PC-9 (cell line): Measurements from ENCODE around the gene NLGN4X. TPM values are rescaled to one million over a fixed set of nuclear protein-coding genes. Genes with fewer than 3 reads are reported as not detected.

ENCODE experiments used
- BruUV-seq: library from RNA; stranded (reverse); fragments of 400-500 nt; replicated peaks from 2 replicates; lab custom pipeline; 2021; lab: Mats Ljungman, UMichigan
- CTCF ChIA-PET: fragments of 300-600 bp; sonication (Branson Sonifier 250); formaldehyde crosslinking; loops from one replicate; lab custom pipeline; 2022; ENCODE audit warnings: antibody characterized with exemption; lab: Charles Lee
- POLR2A ChIA-PET: fragments of 300-600 bp; sonication (Branson Sonifier 250); formaldehyde crosslinking; loops from one replicate; lab custom pipeline; 2022; ENCODE audit warnings: antibody characterized with exemption; ENCODE audit not compliant: unreplicated experiment; lab: Charles Lee
- DNase-seq, 2 experiments: peaks; one replicate each; pipeline versions ENCODE4 v3.0.0 to v3.0.0-alpha.2; 2015 to 2022; ENCODE audit warnings: mixed read lengths in 1 of 2
- H2AFZ ChIP-seq: fragments of 200-600 bp; sonication (generic); 2 replicates; pipeline ENCODE4 v1.8.1; 2017; ENCODE audit warnings: antibody characterized with exemption
- H3F3A ChIP-seq: fragments of 200-600 bp; sonication (generic); 2 replicates; pipeline ENCODE4 v1.8.1; 2017; ENCODE audit warnings: antibody characterized with exemption, mild to moderate bottlenecking, low read depth; ENCODE audit not compliant: insufficient read depth
- H3K27ac ChIP-seq: fragments of 200-600 bp; sonication (generic); 2 replicates; pipeline ENCODE4 v1.6.1; 2016; ENCODE audit warnings: mixed run types
- H3K27me3 ChIP-seq: fragments of 200-600 bp; sonication (generic); 2 replicates; pipeline ENCODE4 v1.6.1; 2016; ENCODE audit warnings: low read depth, mixed run types; ENCODE audit not compliant: insufficient read depth
- H3K36me3 ChIP-seq: fragments of 200-600 bp; sonication (generic); 2 replicates; pipeline ENCODE4 v1.6.1; 2016; ENCODE audit warnings: low read depth, mixed run types
- H3K4me1 ChIP-seq: fragments of 200-600 bp; sonication (generic); replicated peaks from 2 replicates; pipeline ENCODE4 v1.6.1; 2016; ENCODE audit warnings: mixed run types; ENCODE audit not compliant: insufficient read depth
- H3K4me2 ChIP-seq: fragments of 200-600 bp; sonication (generic); 2 replicates; pipeline ENCODE4 v1.6.1; 2017; ENCODE audit warnings: mixed run types
- H3K4me3 ChIP-seq: fragments of 200-600 bp; sonication (generic); 2 replicates; pipeline ENCODE4 v1.6.1; 2016; ENCODE audit warnings: mixed run types
- H3K79me2 ChIP-seq: fragments of 200-600 bp; sonication (generic); 2 replicates; pipeline ENCODE4 v1.6.1; 2017; ENCODE audit warnings: low read depth, mixed run types
- H3K9me2 ChIP-seq: fragments of 200-600 bp; sonication (generic); 2 replicates; pipeline ENCODE4 v1.8.1; 2017; ENCODE audit warnings: mild to moderate bottlenecking; ENCODE audit not compliant: insufficient read depth
- H3K9me3 ChIP-seq: fragments of 200-600 bp; sonication (generic); 2 replicates; pipeline ENCODE4 v1.8.1; 2016; ENCODE audit warnings: low read depth; ENCODE audit not compliant: insufficient read depth
- H4K20me1 ChIP-seq: fragments of 200-600 bp; sonication (generic); 2 replicates; pipeline ENCODE4 v1.8.1; 2017; ENCODE audit not compliant: insufficient read depth
- CTCF ChIP-seq: fragments of 200-600 bp; sonication (generic); conservative IDR thresholded peaks from 2 replicates; pipeline ENCODE4 v1.6.1; 2017; ENCODE audit warnings: mixed run types, antibody characterized with exemption, mild to moderate bottlenecking, moderate library complexity
- EZH2 ChIP-seq: fragments of 200-600 bp; sonication (generic); IDR thresholded peaks from 2 replicates; pipeline ENCODE4 v1.8.0; 2017; ENCODE audit warnings: antibody characterized with exemption, low read depth
- intact Hi-C: fragments of 100-400 bp; cut with micrococcal nuclease; formaldehyde crosslinking; loops from one replicate; pipeline ENCODE4 v1.10.0; 2022; ENCODE audit not compliant: unreplicated experiment
- total RNA-seq: library from RNA; stranded (reverse); gene quantifications from 2 replicates; pipeline ENCODE4 v1.2.3, GENCODE V29; 2021

NLGN4X gene
- total RNA-seq, 1 experiment from 2014 or later = 0.31 TPM

GRCh38 chrX:6074532-6074931, 154.1 kb downstream of the NLGN4X start:
- Histone ChIP-seq H3K4me2 (no peak overlapping the region), H3K4me3 (no peak overlapping the region), H3K36me3 (no peaks in the 10 kb centered on the region), H2AFZ (no peak overlapping the region), H3K9me3 (no peaks in the 10 kb centered on the region), H3K9me2 (no peaks in the 10 kb centered on the region; the same call in 1 of the 2 replicates), H3K4me1 (no peaks in the 10 kb centered on the region), H3K27ac (no peak overlapping the region), H3K27me3 (no peaks in the 10 kb centered on the region), H4K20me1 (no peaks in the 10 kb centered on the region), H3F3A (no peaks in the 10 kb centered on the region), H3K79me2 (no peaks in the 10 kb centered on the region)
- ChIA-PET POLR2A (no interaction called here), CTCF (no interaction called here)
- no TSS peak for BruUV-seq
- no peak for DNase-seq
- TF ChIP-seq EZH2 (no peak), CTCF (no peak)
- intact Hi-C loops = no loop called here

- no peaks in the 10 kb centered on the region for H3K36me3 ChIP-seq
- no peaks in the 10 kb centered on the region; the same call in 1 of the 2 replicates for H3K9me2 ChIP-seq
- no peak overlapping the region for H3K4me2 ChIP-seq
- no peaks in the 10 kb centered on the region for H3K9me3 ChIP-seq
- no peaks in the 10 kb centered on the region for H3K4me1 ChIP-seq
- DNase-seq = no peak
- H3K4me3 ChIP-seq = no peak overlapping the region
- H2AFZ ChIP-seq = no peak overlapping the region
- H3K27me3 ChIP-seq = no peaks in the 10 kb centered on the region
- ChIA-PET POLR2A (no interaction called here), CTCF (no interaction called here)
- no peaks in the 10 kb centered on the region for H4K20me1 ChIP-seq
- no peak overlapping the region for H3K27ac ChIP-seq
- TF ChIP-seq CTCF (no peak), EZH2 (no peak)
- H3F3A ChIP-seq = no peaks in the 10 kb centered on the region
- no TSS peak for BruUV-seq
- intact Hi-C loops = no loop called here
- no peaks in the 10 kb centered on the region for H3K79me2 ChIP-seq
Observed at GRCh38 chrX:6071731-6072130, 156.9 kb downstream of the NLGN4X start.

- Histone ChIP-seq H3K4me3 (no peak overlapping the region), H3K9me3 (no peaks in the 10 kb centered on the region), H3K9me2 (no peaks in the 10 kb centered on the region), H3K27ac (no peak overlapping the region), H3K4me1 (no peaks in the 10 kb centered on the region), H4K20me1 (no peaks in the 10 kb centered on the region), H3K27me3 (no peaks in the 10 kb centered on the region), H3K36me3 (no peaks in the 10 kb centered on the region), H3K4me2 (no peak overlapping the region), H3F3A (no peaks in the 10 kb centered on the region), H2AFZ (no peak overlapping the region), H3K79me2 (no peaks in the 10 kb centered on the region)
- CTCF ChIA-PET = no interaction called here
- POLR2A ChIA-PET = no interaction called here
- BruUV-seq = no TSS peak
- intact Hi-C loops = no loop called here
- TF ChIP-seq CTCF = no peak
- TF ChIP-seq EZH2 = no peak
- DNase-seq = no peak
Observed at GRCh38 chrX:6067600-6067999, 161.1 kb downstream of the NLGN4X start.
